CD4-positive, alpha-beta T cell treated with Interleukin-1 beta for 1 hour (primary cell): ENCODE results near the gene SEC24A.
"Not testable (repeated sequence)": the region's sequence is repeated elsewhere in the genome, so short reads cannot be mapped to it uniquely, and the experiment has no call there.

ENCODE experiments used
- DNase-seq, 2 donors: peaks; one replicate each; pipeline ENCODE4 v3.0.0-alpha.2; 2020 to 2022

The SEC24A gene

DNA sequence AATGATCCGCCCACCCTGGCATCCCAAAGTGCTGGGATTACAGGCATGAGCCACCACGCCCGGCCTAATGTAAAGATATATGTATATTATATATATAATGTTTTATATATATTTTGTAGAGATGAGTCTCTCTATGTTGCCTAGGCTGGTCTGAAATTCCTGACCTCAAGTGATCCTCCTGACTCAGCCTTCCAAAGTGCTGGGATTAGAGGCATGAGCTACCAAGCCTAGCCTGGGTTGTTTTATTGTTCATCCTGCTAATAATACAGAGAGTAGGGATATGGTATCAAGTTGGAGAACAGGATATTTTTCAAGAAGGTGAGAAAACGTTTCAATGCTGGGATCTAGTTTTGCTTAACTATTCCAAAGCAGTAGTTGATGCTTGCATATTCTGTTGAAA lies 2.9 kb downstream of the SEC24A start:
- no peak for DNase-seq

DNA sequence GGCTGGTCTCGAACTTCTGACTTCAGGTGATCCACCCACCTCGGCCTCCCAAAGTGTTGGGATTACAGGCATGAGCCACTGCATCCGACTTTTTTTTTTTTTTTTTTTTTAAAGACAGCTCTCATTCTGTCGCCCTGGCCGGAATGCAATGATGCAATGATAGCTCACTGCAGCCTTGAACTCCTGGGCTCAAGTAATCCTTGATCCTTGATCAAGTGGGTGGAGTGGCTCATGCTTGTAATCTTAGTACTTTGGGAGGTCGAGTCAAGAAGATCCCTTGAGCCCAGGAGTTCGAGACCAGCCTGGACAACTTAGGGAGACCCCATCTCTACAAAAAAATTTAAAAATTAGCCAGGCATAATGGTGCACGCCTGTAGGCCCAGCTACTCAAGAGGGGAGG lies 8.1 kb downstream of the SEC24A start:
- DNase-seq, result no peak

- DNase-seq, result no peak
Measured at GRCh38 chr5:134659456-134659855, 10.9 kb downstream of the SEC24A start.

GRCh38 chr5:134659922-134660321 lies 11.3 kb downstream of the SEC24A start:
- DNase-seq, result no peak

DNA sequence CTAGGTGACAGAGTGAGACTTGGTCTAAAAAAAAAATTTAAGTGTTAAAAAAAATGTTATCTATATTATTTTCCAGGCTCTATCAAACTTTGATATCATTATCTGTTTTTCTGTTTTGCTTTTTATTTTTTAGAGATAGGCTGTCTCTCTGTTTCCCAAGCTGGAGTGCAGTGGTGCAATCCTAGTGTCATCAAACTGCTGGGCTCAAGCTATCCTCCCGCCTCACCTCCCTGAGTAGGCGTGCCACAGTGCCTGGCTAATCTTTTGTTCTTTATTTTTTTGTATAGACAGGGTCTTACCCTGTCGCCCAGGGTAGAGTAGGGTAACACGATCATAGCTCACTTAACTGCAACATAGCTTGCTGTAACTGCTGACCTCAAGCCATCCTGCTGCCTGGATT lies 14.4 kb downstream of the SEC24A start:
- no peak for DNase-seq

DNA sequence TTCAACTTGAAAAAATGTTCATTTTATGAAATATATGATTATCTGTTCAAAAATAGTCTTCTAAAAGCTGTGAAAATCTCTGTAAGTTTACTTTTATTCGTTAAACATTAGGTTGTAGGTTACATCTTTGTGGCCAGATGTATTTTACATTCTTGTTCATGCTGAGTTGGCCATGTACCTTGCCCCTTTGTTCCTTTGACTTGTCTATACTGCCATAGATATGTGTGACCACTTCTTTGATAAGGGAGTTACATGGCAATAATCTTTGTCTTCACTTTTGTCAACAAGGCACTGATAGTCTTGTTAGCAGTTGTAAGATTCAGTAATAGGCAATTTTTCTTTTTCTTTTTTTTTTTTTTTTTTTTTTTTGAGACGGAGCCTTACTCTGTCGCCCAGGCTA lies 15.9 kb downstream of the SEC24A start:
- no peak for DNase-seq

GRCh38 chr5:134673546-134673945 lies 25.0 kb downstream of the SEC24A start:
- DNase-seq, result not testable (repeated sequence)

- DNase-seq, result not testable (repeated sequence)
Measured at GRCh38 chr5:134677357-134677756, 28.8 kb downstream of the SEC24A start.

GRCh38 chr5:134690144-134690543 lies 41.6 kb downstream of the SEC24A start:
- DNase-seq, result not testable (repeated sequence)

DNA sequence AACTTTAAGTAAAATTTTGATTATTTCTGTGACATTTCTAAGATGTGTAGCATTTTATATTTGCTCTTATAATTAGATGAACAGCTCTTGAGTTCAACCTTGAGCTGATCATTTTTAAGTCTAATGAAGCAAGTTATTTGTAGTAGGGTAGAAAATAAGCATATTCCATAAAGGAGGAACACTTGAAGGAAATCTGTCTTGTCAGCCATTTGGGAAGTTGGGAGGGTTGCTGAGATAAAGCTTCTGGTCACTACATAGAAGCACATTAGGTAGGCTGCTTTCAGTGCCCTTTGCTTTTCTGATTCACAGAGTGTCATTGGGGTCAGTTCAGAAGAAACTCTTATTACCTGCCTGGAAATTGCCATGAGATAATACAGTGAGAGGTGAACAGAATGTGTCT lies 44.1 kb downstream of the SEC24A start:
- no peak for DNase-seq

DNA sequence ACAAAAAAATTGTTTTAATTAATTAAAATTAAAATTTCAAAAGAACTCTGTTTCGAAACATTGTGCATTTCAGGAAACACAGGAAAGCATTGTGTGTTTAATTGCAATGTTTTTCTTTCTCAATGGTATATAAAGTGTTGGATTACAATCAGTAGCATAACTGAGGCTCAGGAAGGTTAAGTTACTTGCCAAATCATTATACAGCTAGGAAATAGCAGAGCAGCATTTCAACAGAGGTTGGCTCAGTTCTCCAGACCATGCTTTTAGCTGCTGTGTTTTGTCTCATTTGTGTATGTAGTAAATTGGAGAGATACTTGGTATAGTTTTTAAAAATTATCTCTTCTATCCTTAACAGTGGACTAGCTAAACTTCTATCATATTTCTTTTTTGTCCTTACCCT lies 59.7 kb downstream of the SEC24A start:
- DNase-seq, result no peak

- DNase-seq, result no peak
Measured at GRCh38 chr5:134714120-134714519, 65.5 kb downstream of the SEC24A start.

DNA sequence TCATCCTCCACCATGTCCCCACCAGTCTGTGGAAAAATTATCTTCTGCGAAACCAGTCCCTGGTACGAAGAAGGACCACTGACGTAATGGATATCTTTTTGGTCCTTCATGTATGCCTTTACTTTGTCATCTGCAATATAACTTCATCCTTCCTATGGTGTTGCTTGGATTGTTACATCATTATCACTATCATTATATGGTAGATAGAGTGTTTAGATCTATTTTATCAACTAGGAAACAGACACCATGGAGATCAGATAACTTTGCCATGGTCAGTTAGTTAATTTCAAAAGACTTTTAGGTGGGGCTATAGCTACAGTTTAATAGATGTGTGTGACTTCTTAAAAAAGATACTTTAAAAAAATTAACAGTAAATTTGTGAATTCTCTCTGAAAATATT lies 66.0 kb downstream of the SEC24A start:
- DNase-seq, result no peak

DNA sequence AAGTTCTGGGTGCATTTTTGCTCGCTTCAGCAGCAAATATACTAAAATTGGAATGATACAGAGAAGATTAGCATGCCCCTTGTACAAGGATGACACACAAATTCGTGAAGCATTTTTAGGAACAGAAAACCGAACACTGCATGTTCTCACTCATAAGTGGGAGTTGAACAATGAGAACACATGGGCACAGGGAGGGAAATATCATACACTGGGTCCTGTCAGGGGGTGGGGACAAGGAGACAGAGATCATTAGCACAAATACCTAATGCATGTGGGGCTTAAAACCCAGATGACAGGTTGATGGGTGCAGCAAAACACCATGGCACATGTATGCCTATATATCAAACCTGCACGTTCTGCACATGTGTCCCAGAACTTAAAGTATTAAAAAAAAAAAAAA lies 66.9 kb downstream of the SEC24A start:
- not testable (repeated sequence) for DNase-seq

- DNase-seq, result no peak
Measured at GRCh38 chr5:134724872-134725271, 76.3 kb downstream of the SEC24A start.

DNA sequence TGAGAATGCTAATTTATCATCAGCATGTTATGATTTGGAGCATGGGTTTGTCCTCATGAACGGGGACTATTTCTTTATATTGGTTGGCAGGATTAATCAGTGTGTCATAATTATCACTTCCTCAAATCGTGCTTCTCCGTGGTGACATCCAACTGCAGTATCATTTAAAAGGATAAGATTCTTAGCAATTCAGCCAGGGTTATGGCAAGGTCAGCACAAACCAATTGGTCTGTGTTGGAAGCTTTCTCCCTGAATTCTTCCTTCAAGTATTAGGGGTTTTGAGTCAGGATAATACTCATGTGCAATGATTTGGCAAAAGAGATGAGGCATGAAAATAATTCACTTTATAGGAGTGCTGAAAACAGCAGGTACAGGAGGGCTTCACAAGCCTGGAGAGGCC lies 84.2 kb downstream of the SEC24A start:
- no peak for DNase-seq

- no peak for DNase-seq
Measured at GRCh38 chr5:134735243-134735642, 86.7 kb downstream of the SEC24A start.

GRCh38 chr5:134736173-134736812 lies 87.7 kb downstream of the SEC24A start:
- no peak for DNase-seq

GRCh38 chr5:134738133-134738962 lies 89.8 kb downstream of the SEC24A start, which contains the start of gene CAMLG:
Gene CAMLG (plus strand): TSS chr5:134738548. CDS start chr5:134738621, 73 bp downstream.
- DNase-seq, result peak; percentile 97

DNA sequence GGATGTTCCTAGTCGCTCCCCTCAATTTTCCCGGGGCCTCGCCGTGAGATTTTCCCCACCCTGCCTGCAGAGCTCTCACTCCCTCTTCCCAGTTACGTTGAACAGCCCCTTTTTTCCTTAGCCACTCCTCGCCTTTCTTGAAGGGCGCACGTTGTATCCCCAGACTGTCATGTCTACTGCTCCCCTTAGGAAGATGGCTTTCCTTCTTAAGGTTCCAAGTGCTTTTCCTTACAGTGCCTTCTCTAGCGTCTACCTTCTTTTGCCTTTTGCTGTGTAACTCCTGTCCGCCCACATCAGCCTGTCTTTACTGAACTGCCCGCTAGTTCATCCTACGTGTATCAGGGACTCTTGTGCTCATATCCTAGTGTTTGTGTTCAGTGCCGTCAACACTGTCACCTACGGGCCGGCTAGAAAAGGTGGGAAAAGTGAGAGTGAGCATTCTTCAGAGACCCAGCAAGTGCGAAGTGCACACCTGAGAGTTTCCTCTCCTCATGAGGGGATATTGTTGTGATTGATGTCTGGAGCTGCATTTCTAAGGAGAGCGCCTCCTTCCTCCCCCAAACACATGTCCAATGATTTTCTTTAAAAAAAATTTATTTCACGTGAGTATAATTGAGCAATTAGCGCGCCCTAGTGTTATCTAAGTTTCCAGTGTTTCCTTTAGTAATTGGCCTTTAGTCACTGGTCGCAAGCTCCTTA lies 90.5 kb downstream of the SEC24A start:
- DNase-seq, result peak; percentile 13 to 36

GRCh38 chr5:134741052-134741451 lies 92.5 kb downstream of the SEC24A start:
- DNase-seq, result no peak

DNA sequence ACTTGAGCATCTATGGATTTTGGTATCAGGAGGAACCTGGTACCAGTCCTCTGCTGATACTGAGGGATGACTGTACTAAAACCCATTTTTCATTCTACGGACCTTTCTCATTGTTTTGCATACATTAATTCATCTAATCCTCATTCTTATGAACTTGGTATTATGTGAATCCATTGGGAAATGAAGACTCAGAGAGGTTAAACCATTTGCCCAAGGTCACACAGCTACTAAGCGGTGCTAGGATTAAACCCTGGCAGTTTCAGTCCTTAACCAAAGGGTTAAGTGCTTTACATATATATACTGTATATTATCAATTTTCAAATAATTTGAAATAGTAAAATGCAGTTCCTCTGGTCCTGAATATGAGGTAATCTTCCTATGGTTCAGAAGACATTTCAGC lies 93.5 kb downstream of the SEC24A start:
- DNase-seq, result no peak

GRCh38 chr5:134749415-134749814 lies 100.8 kb downstream of the SEC24A start:
- no peak for DNase-seq

GRCh38 chr5:134758176-134758503 lies 109.6 kb downstream of the SEC24A start:
- DNase-seq, result no peak
